Measurements from ENCODE around the gene EFHC1. TPM values are rescaled to one million over a fixed set of nuclear protein-coding genes. Genes with fewer than 3 reads are reported as not detected.
A peak's percentile ranks its signal among the peaks of the same experiment; 100 is the strongest.

Gene EFHC1
- total RNA-seq, 1 donor from 2014 or later: 16.0 TPM

DNA sequence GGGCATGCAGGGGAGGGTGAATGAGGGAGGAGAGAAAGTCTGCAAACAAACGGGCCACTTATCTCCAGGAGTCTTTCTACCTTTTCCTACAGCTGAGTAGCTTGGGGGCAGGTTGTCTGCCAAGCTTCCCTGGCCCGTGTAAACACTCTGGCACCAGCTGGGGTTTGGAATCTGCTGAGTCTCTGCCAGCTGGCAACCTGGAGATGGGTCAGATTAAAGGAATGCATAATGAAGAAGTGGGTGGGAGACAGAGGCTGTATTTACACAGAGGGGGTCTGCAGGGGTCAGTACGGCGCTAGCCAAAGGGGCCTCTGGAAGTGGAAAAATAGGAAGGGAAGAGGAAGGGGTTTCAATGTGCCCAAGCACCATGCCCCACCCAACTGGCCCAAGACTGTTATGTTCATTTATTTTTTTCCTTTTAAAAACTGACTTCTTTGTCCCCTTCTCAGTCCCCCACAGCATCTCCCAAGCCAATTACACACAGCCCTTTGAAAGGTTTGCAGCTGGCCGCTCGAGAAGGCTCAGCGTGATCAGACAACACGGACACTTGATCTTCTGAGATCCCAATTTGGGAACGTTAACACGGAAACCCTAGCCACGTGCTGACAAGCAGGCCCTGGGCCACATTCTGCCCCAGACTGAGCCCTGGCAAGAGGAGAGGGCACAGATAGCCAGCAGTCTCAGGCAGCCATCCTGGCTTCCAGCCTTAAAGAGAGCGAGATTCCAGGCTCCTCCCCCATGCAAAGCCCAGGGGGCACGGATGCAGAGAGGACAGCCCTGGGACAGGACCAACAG lies 131.5 kb downstream of the EFHC1 start:
- DNase-seq (ENCODE audit: extremely low read depth, low read depth, low spot score): no peak

DNA sequence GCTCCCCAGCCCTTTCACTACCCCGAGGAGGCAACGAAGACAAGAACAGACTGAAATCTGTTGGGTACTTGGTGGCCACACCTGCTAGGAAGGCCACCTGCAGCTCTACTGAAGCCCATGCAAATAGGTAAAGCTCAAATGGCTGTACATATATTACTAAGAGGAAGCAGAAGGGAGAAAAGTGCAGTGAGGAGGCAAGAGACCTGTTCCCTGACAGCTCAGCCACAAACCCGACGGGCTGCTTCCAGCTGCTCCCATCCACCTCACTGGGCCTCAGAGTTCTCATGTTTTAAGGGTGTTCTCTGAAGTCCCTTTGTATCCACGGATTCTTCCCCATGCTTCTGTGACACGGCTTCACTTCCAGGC lies 132.1 kb downstream of the EFHC1 start:
- no peak for DNase-seq (ENCODE audit: extremely low read depth, low read depth, low spot score)

DNA sequence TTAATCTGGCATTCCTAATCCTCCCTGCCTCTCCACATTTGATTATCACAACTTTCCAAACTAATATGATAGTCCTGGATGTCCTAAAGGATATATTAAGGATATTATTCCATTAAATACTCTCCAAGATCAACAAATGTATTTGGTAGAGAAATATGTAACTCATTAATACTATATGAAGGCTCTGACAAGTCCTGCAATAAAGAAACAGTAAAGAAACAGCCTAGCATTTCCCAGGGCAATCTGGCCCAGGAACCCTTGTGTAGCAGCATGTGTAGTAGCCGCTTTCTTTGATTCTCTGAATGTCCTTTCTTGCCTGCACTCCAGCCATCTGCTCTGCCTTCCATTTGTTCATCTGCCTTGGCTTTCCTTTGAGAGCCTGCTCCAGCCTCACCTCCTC lies 133.0 kb downstream of the EFHC1 start:
- no peak for DNase-seq (ENCODE audit: extremely low read depth, low read depth, low spot score)

DNA sequence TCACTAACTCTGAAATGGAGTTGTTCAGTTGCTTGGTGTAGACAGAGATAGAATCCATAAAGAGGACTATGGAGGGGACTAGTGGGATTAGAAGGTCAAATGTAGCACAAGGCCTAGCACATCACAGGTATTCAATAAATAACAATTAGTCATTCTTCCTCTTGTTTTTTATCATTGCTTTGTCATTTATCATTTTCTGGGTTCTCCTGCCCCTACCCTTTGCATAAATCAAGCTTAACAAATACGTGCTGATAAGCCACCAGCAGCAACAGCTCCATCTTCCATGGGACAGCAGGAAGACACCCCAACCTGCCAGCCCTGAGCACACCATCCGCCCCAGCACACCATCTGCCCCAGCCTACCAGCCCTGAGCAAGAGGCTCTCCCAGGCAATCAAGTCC lies 133.6 kb downstream of the EFHC1 start:
- no peak for DNase-seq (ENCODE audit: extremely low read depth, low read depth, low spot score)

DNA sequence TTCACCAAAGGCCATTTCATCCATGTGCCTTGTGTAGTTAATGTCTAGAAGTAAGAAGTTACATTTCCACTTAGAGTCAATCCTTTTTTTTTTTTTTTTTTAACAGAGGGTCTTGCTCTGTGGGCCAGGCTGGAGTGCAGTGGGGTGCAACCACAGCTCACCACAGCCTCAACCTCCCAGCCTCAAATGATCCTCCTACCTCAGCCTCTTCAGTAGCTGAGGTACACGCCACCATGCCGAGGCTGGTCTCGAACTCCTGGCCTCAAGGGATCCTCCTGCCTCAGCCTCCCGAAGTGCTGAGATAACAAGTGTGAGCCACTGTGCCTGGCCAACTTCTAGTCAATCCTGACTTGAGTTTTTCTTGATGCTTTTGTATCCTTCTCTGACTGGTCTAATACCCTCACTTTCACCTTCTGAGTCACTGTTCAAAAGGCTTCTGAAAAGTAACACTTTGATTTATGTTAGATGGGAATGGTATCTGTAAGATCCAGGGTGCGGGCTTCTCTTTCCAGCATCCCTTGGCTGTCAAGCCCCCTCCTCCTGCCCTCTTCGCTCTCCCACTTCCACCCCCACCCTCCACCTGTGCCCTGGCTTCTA lies 134.6 kb downstream of the EFHC1 start:
- no peak for DNase-seq (ENCODE audit: extremely low read depth, low read depth, low spot score)

DNA sequence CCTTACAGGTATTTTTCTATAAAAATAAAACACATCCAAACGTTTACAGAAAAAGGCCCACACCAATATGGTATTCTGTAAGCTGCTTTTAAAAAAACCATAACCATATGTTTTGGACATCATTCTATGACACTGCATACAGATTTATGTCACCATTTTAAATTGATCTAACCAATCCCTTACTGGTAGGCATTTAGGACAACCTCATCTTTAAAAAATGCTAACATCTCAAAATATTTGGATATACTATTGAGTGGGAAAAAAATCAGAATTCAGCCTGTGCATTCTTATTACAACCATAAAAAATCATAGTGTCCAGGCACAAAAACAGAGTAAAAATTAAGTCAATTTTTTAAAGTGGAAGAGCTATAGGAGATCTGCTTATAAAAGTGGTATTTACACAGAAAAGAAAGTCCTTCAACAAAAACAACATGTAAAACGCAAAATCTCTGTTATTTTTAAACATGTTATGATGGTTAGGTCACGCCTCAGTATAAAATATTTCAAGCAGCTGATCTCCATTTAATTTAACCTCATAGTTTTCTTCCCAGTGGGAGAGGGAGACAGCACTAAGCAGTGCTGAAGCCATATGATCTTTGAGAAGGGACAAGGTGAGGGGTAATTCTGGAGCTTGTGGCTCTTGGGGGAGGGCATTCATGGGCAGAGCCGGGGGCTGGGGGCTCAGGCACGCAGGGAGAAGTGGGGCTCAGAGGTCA lies 135.5 kb downstream of the EFHC1 start:
- DNase-seq (ENCODE audit: extremely low read depth, low read depth, low spot score): no peak

DNA sequence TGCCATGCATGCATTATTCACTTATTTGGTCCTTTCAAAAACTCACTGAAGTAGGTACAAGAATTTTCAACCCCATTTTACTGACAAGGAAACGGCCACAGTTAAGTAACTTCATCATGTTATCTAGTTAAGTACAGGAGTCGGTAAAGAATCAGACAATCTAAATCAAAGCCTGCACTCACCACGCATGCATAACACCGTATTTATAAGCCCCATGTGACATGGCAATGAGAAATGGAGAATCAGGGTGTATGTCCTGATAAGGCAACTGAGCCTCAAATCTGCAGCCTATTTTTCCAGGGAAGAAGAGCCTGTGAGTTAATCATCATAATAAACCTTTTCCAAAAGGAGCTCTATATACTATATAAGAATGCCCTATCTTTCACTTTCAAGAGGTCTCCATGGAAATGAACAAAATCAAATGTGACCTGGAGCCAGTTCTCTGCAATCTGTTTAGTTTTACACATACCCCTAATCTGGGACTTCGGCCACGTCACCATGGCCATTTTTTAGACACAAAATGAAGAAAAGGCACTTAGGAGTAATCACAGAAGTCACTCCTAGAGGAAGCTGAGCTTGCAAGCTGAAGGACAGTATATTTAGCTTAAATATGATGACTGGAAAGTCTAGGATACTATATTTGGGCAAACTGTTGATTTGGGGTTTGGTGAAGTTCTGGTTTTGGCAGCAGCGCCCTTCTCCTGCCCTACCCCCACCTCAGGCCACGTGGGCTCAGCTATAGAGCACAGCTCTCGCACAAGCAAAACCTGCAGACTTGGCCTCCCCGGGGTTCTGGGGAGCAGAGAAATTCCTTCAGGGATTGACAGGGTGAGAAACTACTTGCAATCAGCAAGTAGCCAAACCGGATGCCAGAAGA lies 137.5 kb downstream of the EFHC1 start:
- DNase-seq (ENCODE audit: extremely low read depth, low read depth, low spot score): no peak

DNA sequence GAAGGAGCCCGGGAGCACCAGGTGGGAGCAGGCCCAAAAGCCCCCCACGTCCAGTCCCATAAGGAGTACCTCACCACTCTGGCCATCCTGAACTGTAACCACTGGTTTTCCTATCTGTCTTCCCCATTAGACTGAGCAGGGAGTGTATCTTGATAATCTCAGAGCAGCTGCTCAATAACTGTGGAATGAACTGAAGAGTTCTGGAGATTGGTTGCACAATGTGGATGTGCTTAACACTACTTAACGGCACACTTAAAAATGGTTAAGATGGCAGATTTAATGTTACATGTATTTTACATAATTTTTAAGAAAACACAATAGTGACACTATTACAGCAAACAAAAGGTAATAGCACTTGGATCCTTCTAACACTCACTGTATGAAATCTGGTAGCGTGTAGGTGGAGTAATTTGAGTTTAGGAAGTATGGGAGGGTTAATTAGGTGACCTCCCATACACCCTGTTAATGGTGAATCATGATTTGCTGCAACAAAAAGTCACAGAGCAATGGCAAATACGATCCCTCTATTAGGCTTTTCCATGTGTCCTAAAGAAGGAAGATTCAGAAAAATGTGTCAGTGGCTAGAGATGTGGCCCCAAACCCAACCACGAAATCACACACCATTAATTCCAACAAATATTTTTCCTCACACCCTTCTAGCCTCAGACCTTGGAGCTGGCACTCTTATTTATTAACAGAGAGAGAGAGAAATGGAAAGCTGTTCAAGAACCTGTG lies 138.3 kb downstream of the EFHC1 start:
- no peak for DNase-seq (ENCODE audit: extremely low read depth, low read depth, low spot score)

DNA sequence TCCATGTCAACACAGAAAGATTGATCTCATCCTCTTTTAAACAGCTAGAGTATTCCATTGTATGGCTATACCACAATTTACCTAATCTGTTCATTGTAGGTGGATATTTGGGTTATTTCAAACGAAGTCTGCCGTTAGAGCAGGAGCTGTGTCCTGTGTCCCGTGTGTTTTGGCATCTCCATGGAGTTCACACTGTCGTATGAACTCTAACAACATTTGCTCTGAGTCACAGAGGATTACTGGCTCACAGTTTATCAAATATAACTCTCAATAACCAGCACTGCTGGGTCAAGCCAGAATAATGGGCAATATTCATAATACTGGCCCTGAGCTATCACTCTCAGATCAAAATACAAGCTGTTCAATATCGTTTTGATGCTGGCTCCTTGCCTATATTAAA lies 140.3 kb downstream of the EFHC1 start:
- no peak for DNase-seq (ENCODE audit: extremely low read depth, low read depth, low spot score)

DNA sequence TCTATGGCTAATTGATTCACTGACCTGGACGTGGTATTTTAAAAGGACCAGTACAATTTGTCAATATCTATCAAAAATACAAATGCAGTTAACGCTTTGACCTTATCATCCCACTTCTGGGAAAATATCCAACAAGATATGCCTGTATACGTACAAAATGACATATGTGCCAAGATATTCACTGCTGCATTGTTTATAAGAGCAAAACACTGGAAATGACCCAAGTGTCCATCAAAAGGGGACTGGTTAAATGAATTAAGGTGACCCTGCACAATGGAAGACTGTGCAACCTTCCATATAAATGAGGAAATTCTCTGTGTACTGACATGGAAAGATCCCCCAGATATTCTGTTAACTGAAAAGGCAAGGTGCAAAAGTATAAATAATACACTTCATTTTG lies 142.8 kb downstream of the EFHC1 start:
- no peak for DNase-seq (ENCODE audit: extremely low read depth, low read depth, low spot score)

DNA sequence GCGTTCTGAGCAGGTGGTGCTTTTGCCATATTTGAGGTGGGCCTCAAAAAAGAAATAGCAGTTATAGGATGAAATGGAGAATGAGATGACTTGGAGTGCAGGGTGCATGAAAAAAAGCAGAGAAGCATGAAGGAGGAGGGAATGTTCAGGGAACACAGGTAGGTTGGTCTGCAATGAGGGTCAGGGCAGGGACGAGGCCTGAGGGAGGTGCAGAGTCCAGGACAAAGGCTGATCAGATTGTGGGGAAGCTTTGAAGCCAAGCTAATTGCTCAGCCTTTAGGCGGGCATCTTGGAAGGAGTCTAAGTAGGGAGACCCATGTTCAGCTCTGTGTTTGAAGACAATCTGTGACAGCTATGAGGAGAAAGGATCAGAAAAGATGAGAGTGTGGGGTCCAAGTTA lies 144.7 kb downstream of the EFHC1 start:
- no peak for DNase-seq (ENCODE audit: extremely low read depth, low read depth, low spot score)

DNA sequence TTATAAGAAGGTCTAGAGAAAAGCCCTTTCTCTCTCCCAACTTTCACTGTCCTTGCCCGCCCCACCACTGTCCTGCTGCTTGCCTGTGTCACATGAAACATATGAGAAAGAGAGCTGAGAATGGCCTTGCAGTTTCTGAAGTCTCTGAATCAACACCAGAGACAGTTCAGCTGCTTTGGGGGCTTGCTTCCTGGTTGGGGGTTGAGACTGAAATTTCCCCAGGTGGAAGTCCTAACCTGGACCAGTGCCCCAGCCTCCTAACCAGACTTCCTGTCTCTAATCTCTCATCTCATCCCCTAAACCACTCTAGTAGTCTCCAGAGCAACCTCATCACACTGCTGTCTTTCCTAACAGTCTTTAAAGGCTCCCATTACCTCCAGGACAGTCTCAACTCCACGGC lies 146.1 kb downstream of the EFHC1 start:
- DNase-seq (ENCODE audit: extremely low read depth, low read depth, low spot score): no peak

DNA sequence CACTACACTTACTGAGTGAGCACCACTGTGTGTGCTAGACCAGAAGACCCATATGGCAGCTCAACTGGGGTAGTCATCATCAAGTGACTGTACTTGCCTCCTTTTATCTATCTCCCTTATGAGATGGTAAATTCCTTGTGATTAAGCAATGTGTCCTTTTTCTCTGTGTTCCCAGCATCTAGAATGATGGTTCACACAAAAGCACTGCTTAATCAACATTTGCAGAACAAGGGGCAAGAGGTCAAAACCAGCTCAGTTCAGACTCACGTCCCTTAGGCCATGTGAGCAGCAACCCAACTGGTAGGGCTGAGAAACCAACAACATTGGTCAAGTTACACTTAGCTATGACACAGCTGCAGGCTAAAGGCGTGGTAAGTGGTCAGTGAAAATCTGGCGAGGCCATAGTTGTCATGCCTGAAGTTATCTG lies 146.7 kb downstream of the EFHC1 start:
- no peak for DNase-seq (ENCODE audit: extremely low read depth, low read depth, low spot score)

DNA sequence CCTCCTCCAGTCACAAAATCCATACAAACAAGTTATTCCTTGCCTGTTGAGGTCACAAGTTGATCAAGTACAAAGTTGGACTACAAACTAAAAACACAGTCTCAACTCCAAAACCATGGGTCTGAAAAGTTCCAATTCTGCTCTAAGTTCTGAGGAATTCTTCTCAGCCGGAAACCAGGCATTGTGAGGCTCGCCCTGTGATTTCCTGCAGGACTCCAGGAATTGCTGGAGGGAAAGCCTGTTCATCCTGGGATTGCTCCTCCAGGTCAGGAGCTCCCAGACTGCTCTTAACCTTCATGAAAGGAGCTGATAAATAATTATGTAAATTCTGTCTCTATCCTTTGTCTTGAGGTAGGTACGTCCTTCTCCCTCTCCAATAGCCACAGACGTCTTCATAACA lies 148.2 kb downstream of the EFHC1 start:
- DNase-seq (ENCODE audit: extremely low read depth, low read depth, low spot score): peak; percentile 85

DNA sequence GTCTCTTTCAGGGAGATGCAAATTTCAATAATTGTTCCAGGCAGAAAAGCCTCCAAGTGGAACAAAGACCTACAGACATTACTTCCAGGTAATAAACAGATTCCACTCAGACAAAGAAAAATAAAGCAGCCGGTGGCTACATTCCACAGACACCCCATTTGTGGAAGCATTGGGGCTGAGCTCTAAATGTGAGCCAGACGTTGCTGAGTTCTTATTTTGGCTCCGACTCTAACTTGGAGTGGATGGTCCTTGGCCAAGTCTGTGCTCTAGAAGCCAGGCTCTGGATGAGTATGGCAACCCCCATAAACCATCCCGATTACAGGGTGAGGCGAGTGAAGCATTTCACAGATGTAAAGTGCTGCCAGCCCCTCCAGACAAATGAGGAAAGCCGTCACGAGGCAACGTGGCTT lies 150.2 kb downstream of the EFHC1 start:
- DNase-seq (ENCODE audit: extremely low read depth, low read depth, low spot score): no peak

DNA sequence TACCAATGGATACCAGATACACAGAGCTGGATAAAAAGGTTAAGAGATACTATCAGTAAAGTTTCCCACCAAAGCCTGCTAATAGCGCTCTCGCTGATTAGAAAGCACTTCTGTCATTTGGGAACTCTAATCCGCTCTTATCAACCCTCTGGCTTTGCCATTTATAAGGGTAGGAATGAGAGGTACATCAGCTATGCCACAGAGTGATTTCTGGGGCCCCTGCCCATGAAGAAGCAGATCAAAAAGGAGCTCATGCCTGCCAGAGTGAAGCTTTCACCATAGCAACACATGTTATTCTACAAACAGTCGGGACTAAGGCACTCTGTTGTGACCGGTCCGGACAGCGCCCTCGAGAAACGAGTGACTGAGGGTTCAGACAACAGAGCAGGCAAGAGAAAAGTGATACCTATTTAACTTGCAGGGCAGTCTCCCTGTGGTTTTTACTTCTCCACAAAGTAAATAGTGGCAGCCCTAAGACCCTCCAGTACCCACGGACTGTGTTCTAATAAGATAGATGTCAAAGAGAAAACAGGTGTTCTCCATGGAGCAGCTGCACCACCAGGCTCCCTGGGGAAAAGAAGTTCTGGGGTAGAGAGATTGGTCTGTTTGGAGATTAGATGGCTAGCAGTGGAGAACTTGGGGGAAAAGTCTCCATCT lies 151.1 kb downstream of the EFHC1 start:
- no peak for DNase-seq (ENCODE audit: extremely low read depth, low read depth, low spot score)

DNA sequence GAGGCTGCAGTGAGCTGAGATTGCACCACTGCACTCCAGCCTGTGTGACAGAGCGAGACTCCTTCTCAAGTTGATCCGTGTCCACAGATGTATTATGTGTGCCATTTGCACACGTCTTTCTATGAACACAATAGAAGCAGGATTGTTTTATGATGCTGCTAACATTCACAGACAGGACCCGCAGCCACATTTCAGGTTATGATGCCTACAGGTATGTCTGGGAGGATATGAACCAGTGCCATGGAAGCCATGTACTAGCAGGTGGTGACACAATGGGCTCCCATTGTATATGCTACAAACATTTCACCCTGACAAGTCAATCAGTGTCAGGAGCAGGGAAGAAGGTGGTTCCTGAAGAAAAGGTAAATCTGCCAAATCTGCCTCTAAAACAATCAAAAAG lies 152.4 kb downstream of the EFHC1 start:
- DNase-seq (ENCODE audit: extremely low read depth, low read depth, low spot score): no peak

DNA sequence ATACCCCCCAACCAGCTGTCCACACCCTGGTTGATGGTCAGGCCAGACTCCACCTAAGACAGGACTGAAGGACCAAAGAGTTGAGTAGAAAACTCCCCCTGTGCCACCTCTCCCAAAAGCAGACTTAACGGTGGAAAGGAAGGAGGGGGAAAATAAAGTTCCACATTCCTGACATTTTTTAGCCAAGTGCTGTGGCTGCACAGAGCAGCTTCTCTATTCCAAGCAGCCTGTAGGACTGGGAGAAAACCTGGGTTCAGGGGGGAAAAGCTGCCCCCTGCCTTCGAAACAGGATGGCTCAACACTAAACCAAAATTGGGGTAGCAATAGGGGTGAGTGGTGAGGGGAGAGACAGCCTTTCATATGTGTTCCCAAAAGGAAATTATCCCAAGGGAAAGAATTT lies 153.2 kb downstream of the EFHC1 start:
- DNase-seq (ENCODE audit: extremely low read depth, low read depth, low spot score): no peak

Measured in glomerular endothelial cell (primary cell).